GM19043 (cell line): ENCODE results near the gene ROR1.
"Not testable (repeated sequence)": the region's sequence is repeated elsewhere in the genome, so short reads cannot be mapped to it uniquely, and the experiment has no call there.

ENCODE experiments used
- ATAC-seq: cut with Tn5 transposase; IDR thresholded peaks from one replicate; pipeline ENCODE4 v1.9.1; 2021; ENCODE audit warnings: low read depth; ENCODE audit not compliant: unreplicated experiment

ROR1 gene

DNA sequence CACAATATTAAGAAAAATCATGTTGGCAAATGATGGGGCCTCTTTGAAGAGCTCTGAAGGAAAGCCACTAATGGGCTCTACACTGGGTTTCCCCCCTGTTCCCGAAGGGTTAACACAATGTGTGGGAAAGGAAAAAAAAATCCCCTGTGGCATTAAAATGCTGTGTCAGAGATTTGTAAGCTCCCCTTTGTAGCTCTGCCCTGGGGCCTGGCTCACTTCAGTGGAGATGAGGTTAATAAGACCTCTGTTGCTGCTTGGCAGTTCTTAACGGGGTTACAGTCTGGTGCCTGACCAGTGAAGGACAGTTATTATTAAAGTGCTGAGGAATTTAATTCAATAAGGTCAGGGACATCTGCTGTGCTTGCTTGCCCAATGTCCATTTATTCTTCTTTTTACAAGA lies 299.9 kb downstream of the ROR1 start:
- ATAC-seq, result no peak

DNA sequence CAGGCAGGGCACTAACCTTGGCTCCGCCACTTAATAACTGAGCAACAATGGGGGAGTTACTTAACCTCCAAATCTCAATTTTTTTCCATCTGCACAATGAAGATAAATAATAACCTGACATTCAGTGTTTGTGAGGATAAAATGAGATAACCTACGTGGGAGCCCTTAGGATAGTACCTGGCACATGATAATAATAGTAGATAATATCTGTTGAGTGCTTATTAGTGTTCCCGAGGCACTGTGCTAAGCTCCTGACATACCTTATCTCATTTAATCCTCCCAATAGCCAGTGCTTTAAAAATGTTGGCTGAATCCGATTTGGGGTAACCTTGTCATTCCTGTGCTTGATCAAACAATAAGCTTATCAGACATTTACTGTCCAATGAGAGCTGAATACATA lies 300.9 kb downstream of the ROR1 start:
- no peak for ATAC-seq

DNA sequence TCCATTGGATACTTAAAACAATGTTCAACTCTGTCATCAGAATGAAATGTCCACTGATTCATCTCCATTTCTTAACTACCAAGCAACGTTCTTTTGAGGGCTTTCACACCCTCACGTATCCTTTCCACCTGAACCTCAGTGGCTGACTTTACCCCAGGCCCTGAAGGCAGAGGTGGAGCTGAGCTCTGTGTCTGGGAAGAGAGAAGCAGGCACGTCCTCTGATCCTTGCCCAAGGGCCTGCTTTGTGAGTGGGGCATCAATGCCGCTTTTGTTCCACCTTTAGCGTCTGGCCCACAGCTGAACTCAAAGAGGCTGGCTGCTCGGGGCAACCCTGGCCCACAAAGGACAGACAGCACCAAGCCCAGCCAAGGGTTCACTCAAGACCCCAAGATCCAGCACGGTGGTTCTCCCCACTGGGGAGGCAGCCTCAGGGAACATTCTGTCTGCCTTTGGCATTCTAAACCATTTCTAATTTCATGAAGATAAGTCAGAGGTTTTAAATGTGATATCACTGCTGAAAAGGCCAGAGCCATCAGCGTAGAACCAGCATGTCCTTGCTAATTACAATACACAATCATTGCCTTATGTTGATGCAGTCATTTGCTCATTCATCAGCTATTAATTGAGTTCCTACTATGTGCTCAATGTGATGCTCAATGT lies 303.6 kb downstream of the ROR1 start:
- ATAC-seq, result no peak

DNA sequence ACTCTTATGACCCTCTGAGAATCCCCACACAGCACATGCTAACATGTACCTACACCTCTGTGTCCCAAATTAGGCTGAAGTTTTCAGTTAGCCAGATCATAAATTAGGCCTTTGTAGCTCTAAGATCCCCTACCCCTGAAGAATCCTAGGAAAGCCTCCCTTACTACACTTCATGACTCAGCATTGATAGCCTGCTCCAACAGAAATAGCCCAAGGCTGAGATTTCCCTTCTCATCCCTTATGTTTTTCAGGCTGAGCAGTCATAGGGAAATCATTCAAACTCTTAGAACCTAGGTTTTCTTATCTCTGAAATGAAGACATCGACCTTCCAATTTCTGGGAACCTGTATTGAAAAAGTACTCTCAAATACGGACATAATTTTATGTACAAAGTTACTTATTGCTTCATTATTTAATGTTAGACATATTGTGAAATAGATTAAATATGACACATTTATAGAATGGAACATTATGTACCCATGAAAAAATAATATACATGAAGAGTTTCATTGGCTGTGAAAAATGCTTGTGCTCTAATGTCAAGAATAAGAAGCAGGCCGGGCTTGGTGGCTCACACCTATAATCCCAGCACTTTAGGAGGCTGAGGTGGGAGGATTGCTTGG lies 307.2 kb downstream of the ROR1 start:
- no peak for ATAC-seq

DNA sequence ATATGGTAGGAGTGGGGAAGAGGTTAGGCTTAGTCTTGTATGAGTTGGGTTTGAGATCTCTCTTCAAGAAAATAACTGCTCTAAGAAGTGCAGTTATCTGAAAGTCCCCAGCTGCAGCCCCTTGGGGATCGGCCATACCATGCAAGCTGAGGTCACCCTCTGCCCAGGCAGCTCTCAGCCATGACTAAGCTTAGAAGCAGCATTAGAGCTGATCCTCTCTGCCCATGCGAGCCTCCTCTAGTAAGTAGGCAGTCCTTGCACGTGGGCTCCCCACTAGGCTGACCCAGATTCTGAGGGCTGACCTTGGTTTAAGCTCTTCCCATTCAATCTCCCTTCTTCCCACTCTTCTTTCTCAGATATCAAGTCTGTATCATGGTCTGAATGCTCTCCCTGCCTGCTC lies 308.6 kb downstream of the ROR1 start:
- no peak for ATAC-seq

DNA sequence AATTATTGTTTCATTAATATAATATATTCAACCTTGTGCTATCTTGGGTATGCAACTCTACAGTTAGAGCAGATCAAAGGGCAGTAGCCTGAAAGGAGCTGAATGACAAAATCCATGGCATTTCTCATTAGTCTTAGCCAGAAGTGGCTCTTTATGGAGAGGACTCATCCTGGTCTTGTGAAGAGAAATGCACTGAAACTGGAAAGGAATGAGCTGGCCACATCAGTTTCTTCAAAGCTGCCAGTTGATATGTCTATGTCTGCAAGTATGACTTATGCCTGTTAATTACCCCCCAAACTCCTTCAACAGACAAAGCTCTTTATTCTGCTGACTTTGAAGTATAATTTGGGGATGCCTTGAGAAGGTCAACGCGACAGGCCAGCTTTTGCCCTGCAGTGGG lies 310.6 kb downstream of the ROR1 start:
- no peak for ATAC-seq

DNA sequence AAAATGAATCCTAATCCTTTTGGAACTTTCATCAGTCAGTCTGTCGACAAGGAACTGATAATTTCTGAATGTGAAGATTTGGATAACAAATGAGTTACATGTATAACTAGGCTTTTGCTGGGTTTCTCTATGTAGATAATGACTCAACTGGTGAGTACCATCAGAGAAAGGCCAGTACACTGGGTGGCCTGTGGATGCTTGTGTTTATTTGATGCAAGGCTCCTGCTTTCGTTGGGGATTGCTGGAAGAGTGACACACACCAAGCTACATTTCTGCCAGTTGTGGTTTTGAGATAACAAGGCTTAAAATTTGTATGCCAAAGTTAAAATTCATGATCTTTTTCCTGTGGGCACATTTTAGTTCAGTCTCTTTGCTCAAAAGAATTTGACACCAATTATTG lies 314.0 kb downstream of the ROR1 start:
- ATAC-seq, result no peak

DNA sequence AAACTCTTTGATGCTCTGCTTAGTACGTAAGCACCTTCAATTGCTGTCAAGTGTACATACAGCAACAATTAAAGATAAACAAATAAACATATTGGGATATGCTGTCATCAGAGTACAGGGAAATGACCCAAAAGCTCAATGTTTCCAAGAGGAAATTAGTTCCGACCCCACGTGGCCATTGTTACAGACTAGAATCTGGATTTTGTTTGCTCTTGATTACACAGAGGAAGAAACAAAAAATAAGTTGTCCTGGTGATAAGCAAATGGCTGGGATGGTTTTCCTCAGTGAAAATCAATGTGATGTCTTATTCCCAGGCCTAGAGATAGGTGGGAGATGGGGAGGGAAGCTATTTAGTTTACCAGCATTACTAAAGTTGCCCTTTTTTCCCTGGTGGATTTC lies 316.6 kb downstream of the ROR1 start:
- ATAC-seq, result no peak

DNA sequence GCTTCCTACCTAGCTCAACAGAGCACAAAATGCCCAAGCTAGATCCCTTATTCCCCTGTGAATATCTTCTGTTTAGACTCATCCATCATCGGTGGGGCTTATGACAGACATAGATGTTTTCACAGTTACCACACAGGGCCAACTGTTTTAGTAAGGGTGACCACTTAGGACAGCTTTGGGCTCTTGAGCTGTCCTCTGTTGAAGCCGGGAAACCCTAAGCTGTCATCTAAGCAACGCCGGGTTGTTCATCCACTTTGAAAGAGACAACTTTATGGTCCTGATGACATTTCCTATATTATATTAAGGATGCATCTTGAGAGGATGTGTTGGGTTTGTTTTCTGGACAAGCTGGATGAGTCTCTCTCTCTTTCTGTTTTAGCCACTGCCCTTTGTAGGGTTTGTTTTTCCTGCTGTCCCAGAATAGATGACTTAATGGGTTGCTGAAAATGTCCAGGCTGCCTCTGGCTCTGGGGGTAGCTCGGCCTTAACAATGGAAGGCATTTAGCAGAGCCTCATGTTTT lies 319.1 kb downstream of the ROR1 start:
- ATAC-seq, result no peak

DNA sequence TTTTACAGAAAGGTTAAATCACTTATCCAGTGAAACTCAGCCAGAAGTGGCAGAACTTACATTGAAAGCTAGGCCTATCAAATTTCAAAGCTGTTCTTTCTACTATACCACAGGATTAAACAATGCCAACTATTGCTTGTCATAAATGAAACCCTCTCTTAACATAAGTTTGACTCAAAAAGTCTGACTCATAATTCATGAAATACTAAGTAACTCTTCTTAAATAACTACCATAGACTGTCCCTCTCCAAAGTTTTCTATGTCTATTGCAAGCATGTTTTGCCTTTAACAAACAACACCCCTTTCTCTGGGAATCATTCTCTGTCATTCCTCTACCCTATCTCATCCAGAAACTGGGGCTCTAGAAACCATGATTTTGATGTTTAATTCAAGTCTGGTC lies 320.1 kb downstream of the ROR1 start:
- no peak for ATAC-seq

DNA sequence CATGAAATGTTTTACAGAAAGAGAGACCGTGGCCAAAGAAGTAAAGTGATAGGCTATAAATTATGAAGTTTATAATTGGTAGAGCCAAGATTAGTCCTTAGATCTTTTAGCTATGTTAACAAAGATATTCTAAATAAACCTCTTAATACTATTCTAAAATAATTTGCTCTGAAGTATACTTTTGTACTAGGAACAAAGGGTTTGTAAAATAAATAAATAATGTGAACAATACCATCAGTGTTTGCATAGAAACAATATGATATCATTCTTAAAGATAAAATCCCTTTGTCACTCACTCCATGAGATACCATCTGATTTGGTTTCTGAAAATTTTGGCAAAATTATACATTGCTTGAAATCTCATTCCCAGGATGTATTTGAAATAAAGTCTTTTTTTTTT lies 322.0 kb downstream of the ROR1 start:
- ATAC-seq, result no peak

DNA sequence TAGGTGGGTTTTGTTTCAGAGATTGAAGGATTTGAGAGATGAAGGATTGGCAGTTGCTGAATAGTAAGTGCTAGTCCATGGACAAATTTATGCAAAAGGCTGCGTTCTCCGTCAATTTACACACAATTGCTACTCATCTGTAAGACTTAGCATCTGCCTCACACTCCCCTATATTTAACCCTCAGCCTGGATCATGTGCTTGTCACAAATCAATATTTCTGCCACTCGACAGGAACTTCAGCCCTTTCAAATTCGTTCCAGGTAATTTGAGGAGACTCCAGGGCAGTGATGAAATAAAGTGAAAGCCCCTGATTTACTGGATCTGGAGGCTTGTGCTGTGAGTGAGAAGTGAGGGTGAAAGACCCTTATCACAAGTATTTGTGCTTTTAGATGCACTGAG lies 324.0 kb downstream of the ROR1 start:
- no peak for ATAC-seq

DNA sequence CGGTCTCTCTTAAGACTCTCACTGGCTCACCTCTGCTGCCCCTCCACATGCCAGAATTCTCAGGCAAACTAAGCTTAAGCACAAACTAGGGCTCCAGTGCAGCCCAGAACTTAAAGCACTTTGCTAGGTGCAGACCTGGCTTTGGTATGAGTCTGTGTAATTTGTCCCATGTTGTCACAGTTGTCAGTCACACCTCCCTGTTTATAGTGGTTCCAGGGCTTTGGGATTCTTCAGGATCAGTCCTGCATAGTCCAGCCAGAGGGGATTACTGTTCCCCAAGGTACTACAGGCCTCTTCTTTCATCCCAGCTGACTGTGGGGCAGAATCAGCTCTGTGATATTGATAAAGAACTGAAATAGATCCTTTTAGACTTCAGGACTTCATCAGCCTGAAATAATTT lies 324.6 kb downstream of the ROR1 start:
- no peak for ATAC-seq

DNA sequence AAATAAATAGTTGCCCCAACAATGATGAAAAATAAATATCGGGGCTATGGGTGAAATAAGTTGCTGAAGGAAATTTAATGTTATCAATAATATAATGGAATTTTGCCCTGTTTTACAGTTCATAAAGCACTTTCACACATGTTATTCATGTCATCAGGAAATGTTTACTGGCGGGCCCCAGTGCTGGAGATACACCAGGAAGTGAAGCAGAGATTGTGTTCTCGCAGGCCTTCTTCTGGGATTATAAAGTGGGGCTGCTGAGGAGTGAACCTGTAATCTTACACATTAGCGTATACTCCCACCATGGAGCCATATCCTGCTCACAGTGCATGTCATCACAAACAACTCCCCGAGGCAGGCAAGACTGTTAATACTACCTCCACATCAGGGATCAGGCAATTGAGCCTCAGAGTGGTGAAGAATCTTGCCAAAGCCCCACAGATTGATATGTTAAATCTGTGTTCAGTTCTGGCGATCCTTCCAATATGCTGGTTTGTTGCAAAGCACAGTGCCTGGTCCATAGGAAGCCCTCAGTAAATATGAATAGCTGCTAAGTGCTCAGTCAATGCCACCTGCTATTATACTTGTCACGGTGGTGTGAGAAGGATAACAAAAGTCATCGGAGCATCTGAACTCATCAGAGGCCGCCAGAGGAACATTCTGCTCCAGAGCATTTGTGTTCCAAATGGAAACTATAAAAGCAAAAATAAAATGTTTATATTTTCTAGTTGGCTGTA lies 325.2 kb downstream of the ROR1 start:
- no peak for ATAC-seq

DNA sequence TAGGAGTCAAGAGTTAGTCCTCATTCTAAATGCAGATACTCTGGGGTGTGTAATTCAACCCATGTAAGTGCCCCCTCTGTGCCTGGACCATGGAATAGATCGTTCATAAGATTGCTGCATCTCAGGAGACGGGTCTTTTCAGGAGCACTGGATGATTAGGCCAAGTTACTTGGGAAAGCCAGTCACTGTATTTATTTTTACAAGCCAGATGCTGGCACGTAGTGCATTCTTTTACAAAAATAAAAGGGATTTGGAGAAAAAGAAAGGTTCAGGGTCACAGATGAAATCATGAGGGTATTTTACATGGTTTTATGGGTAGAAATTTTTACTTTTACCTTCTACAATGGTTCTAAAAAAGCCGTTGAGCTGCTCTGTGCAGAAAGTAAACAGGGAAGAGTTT lies 327.0 kb downstream of the ROR1 start:
- ATAC-seq, result no peak

DNA sequence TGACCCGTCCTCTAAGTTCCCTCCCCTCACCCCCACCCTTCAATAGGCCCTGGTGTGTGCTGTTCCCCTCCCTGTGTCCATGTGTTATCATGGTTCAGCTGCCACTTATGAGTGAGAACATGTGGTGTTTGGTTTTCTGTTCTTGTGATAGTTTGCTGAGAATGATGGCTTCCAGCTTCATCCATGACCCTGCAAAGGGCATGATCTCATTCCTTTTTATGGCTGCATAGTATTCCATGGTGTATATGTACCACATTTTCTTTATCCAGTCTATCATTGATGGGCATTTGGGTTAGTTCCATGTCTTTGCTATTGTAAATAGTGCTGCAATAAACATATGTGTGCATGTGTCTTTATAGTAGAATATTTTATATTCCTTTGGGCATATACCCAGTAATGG lies 330.8 kb downstream of the ROR1 start:
- not testable (repeated sequence) for ATAC-seq

DNA sequence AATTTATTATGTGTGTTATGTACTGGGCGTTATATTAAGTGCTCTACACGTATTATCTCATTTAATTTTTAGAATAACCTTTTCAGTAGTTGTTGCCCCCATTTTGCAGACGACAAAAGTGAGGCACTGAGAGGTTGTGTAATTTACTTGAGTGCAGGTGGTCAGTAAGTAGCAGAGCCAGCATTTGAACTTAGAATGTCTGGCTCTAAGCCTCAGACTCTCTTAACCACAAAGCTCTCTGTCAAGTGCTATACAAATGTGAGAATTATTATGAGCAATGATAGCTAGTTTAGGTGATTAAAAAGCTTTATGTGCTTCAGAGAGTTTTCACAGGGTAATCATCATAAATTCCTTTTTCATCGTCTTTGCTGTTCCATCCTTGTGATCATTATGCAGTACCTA lies 333.3 kb downstream of the ROR1 start:
- no peak for ATAC-seq

DNA sequence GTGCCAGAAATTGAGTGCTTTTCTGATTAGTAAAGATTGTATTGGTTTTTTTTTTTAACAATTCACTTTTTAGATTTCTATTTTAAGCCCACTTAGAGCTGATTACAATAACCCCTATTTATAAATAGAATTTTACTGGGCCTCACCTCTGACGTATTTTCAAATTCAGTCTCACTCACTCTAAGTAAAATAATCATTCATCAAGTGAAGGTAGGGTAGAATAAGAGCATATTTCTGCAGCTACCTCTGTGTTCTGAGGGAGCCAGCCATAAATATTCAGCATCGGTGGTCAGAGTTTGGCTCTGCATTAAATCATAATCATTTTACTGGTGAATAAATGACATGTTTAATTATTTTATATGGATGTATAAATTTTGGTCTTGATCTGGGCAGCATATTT lies 333.8 kb downstream of the ROR1 start:
- no peak for ATAC-seq

DNA sequence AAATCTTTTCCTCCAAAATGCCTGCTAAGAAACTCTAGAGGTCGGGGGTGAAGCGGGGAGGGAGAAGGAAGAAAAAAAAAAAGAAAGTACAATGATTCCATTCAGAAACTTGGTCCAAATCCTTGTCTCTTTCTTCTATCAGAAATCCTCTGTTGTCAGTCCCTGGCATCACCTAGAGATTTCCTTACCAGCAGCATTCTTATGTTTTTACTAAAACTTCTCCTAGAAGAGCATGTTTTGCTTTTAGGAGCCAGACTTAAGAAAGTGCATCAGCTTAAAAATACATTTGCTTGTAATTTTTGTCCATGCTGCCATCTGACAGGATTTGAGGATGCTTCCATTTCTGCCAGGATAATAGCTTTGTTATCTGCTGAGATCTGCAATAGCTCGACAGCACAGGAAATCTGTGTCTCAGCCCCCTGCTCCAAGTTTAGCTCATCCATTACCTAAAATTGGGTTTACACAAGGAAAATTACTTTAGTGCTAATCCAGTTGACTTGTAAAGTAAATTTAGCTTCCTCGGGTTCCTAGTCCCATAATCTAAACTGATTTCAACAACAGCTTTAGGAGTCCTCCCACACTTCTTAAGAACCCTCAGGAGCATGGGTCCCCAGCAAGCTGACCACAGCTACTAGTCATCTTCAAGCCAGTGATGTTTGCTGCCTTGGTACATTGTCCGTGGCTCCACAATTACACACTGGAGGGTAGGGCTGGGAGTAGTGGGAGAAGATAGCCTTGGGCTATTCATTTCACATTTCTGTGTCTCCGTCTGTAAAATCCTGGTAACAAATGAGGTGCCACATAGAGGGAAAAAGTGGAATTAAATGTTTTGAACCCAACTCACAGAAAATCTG lies 337.3 kb downstream of the ROR1 start:
- ATAC-seq, result no peak

DNA sequence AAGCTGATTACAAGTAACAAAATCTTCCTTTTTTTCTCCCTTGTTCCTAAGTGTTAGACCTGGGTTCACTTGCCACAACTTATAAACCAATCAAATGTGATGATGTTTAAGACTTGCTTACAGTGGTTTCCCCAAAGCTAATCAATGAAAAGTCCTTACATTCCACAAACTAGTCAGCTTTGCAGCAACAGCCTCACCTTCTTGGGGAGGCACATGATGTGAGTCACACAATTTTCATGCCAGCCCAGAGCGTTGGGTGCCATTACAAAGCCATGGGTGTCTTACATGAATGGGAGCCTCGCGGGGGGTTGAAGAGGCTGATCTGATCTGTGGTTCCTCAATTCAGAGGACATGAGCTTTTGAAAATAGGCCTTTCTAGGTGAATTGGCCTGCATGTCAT lies 338.0 kb downstream of the ROR1 start:
- no peak for ATAC-seq

DNA sequence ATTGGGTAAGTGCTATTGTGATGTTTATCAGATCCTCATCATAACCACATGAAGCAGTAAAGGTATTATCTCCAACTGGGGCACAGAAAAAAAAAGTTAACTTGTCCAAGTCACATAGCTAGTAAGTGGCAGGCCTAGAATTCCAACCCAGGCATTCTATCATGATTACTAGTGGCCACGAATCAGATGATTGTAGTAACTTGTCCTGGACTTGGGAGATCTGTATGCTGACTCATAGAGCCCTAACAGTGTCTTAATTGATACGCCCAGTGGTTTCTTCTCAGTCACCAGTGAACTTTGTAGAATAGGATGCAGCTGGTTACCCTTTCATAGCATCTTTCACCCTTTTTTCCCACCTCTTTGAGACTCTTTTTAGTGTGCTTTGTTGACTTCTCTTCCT lies 338.5 kb downstream of the ROR1 start:
- no peak for ATAC-seq
